ENCODE measurements around the gene IFI27.

IFI27 gene

GRCh38 chr14:94161981-94162380, 51.4 kb downstream of the IFI27 start:
- H3K4me3 ChIP-seq (ENCODE audit: low read depth, low read length): no peak overlapping the region
- TF ChIP-seq POLR2A (IDR thresholded peaks at IDR 0.05; ENCODE audit: extremely low read depth, insufficient read length) (no peak), CTCF (IDR thresholded peaks at IDR 0.05; ENCODE audit: low read depth, low read length) (no peak), MAX (IDR thresholded peaks at IDR 0.05; ENCODE audit: low read depth, low read length) (no peak), MYC (IDR thresholded peaks at IDR 0.05; ENCODE audit: low read depth, low read length) (no peak)
- no peak for DNase-seq (ENCODE audit: low read depth)

- TF ChIP-seq CTCF (IDR thresholded peaks at IDR 0.05; ENCODE audit: low read depth, low read length): no peak
- TF ChIP-seq MYC (IDR thresholded peaks at IDR 0.05; ENCODE audit: low read depth, low read length): no peak
- TF ChIP-seq MAX (IDR thresholded peaks at IDR 0.05; ENCODE audit: low read depth, low read length): no peak
- DNase-seq (ENCODE audit: low read depth): no peak
- no peak overlapping the region for H3K4me3 ChIP-seq (ENCODE audit: low read depth, low read length)
Measured at GRCh38 chr14:94162466-94162865, 51.9 kb downstream of the IFI27 start.

- no peak for TF ChIP-seq CTCF (IDR thresholded peaks at IDR 0.05; ENCODE audit: low read depth, low read length)
- TF ChIP-seq MYC (IDR thresholded peaks at IDR 0.05; ENCODE audit: low read depth, low read length): no peak
- no peak for TF ChIP-seq MAX (IDR thresholded peaks at IDR 0.05; ENCODE audit: low read depth, low read length)
- DNase-seq (ENCODE audit: low read depth): no peak
Measured at GRCh38 chr14:94163796-94164195, 53.3 kb downstream of the IFI27 start.

GRCh38 chr14:94164685-94165431, 54.3 kb downstream of the IFI27 start:
- TF ChIP-seq MYC (IDR thresholded peaks at IDR 0.05; ENCODE audit: low read depth, low read length) (no peak), POLR2A (IDR thresholded peaks at IDR 0.05; ENCODE audit: extremely low read depth, insufficient read length) (no peak), CTCF (IDR thresholded peaks at IDR 0.05; ENCODE audit: low read depth, low read length) (no peak), MAX (IDR thresholded peaks at IDR 0.05; ENCODE audit: low read depth, low read length) (no peak)

More at GRCh38 chr14:94163796-94164195, 53.3 kb downstream of the IFI27 start:
- no peak overlapping the region for H3K4me3 ChIP-seq (ENCODE audit: low read depth, low read length)

GRCh38 chr14:94165744-94166143, 55.2 kb downstream of the IFI27 start:
- no peak for DNase-seq (ENCODE audit: low read depth)
- no peak overlapping the region for H3K4me3 ChIP-seq (ENCODE audit: low read depth, low read length)
- TF ChIP-seq MYC (IDR thresholded peaks at IDR 0.05; ENCODE audit: low read depth, low read length): no peak
- TF ChIP-seq POLR2A (IDR thresholded peaks at IDR 0.05; ENCODE audit: extremely low read depth, insufficient read length): no peak
- TF ChIP-seq CTCF (IDR thresholded peaks at IDR 0.05; ENCODE audit: low read depth, low read length): no peak
- no peak for TF ChIP-seq MAX (IDR thresholded peaks at IDR 0.05; ENCODE audit: low read depth, low read length)

More at GRCh38 chr14:94164685-94165431, 54.3 kb downstream of the IFI27 start:
- no peak overlapping the region for H3K4me3 ChIP-seq (ENCODE audit: low read depth, low read length)
- DNase-seq (ENCODE audit: low read depth): no peak
